ENCODE data around the gene BCL2L2. TPM values are rescaled to one million over a fixed set of nuclear protein-coding genes. Genes with fewer than 3 reads are reported as not detected.
A peak's percentile ranks its signal among the peaks of the same experiment; 100 is the strongest.
"Not testable (repeated sequence)": the region's sequence is repeated elsewhere in the genome, so short reads cannot be mapped to it uniquely, and the experiment has no call there.

The BCL2L2 gene
- 20.5 and 23.3 TPM in 2 replicates for polyA plus RNA-seq (2014; cell fraction: cytosol; rRNA removed)
- 23.9 and 48.5 TPM in 2 replicates for polyA plus RNA-seq (2014; cell fraction: nucleus; rRNA removed)

- peak; percentile 86 for DNase-seq (ENCODE audit: low spot score)
Measured at GRCh38 chr14:23306412-23307145, at the start of gene BCL2L2. Gene BCL2L2 (plus strand): TSS chr14:23306833. CDS start chr14:23307768, 935 bp downstream.

- no peak for DNase-seq (ENCODE audit: low spot score)
Measured at GRCh38 chr14:23258256-23258655, 48.4 kb upstream of the BCL2L2 start.

GRCh38 chr14:23259426-23259825 lies 47.2 kb upstream of the BCL2L2 start:
- DNase-seq (ENCODE audit: low spot score) = no peak

GRCh38 chr14:23260849-23261248 lies 45.8 kb upstream of the BCL2L2 start:
- not testable (repeated sequence) for DNase-seq (ENCODE audit: low spot score)

- no peak for DNase-seq (ENCODE audit: low spot score)
Measured at GRCh38 chr14:23269193-23269592, 37.4 kb upstream of the BCL2L2 start.

GRCh38 chr14:23275412-23275811 lies 31.2 kb upstream of the BCL2L2 start:
- no peak for DNase-seq (ENCODE audit: low spot score)

GRCh38 chr14:23277189-23277588 lies 29.4 kb upstream of the BCL2L2 start:
- DNase-seq (ENCODE audit: low spot score) = no peak

GRCh38 chr14:23277928-23278327 lies 28.7 kb upstream of the BCL2L2 start:
- not testable (repeated sequence) for DNase-seq (ENCODE audit: low spot score)

GRCh38 chr14:23281247-23281646 lies 25.4 kb upstream of the BCL2L2 start:
- DNase-seq (ENCODE audit: low spot score) = no peak

GRCh38 chr14:23284654-23285529 lies 21.7 kb upstream of the BCL2L2 start:
- DNase-seq (ENCODE audit: low spot score) = no peak

GRCh38 chr14:23285530-23286019 lies 21.1 kb upstream of the BCL2L2 start:
- DNase-seq (ENCODE audit: low spot score) = no peak

GRCh38 chr14:23286020-23286901 lies 20.4 kb upstream of the BCL2L2 start, which contains the start of gene HOMEZ:
Gene HOMEZ (minus strand): TSS chr14:23286132. CDS start chr14:23285952, 180 bp downstream.
- DNase-seq (ENCODE audit: low spot score) = peak; percentile 99

- no peak for DNase-seq (ENCODE audit: low spot score)
Measured at GRCh38 chr14:23286902-23287479, 19.6 kb upstream of the BCL2L2 start.

- peak; percentile 70 for DNase-seq (ENCODE audit: low spot score)
Measured at GRCh38 chr14:23294734-23295561, 11.7 kb upstream of the BCL2L2 start.

GRCh38 chr14:23296012-23296777 lies 10.4 kb upstream of the BCL2L2 start:
- no peak for DNase-seq (ENCODE audit: low spot score)

GRCh38 chr14:23297096-23297495 lies 9.5 kb upstream of the BCL2L2 start:
- DNase-seq (ENCODE audit: low spot score) = no peak

GRCh38 chr14:23297611-23298277 lies 8.9 kb upstream of the BCL2L2 start:
- no peak for DNase-seq (ENCODE audit: low spot score)

- DNase-seq (ENCODE audit: low spot score) = peak; percentile 42
Measured at GRCh38 chr14:23299211-23299957, 7.2 kb upstream of the BCL2L2 start.

Measured in SK-N-DZ (cell line).